H1 (cell line): ENCODE measurements around the gene HOXB9. TPM values are rescaled to one million over a fixed set of nuclear protein-coding genes. Genes with fewer than 3 reads are reported as not detected.

Experiments used
- CTCF ChIA-PET: fragments of 300-600 bp; sonication (Branson Sonifier 250); formaldehyde crosslinking; loops from one replicate; lab custom pipeline; 2021; ENCODE audit not compliant: partially characterized antibody; lab: Charles Lee
- POLR2A ChIA-PET: fragments of 300-600 bp; sonication (Branson Sonifier 250); formaldehyde crosslinking; loops from one replicate; lab custom pipeline; 2021; ENCODE audit warnings: inconsistent platforms; ENCODE audit not compliant: partially characterized antibody; lab: Charles Lee
- DNase-seq, 2 experiments: peaks; one replicate each; pipeline versions ENCODE4 v3.0.0 to v3.0.0-alpha.2; 2010 to 2022; ENCODE audit warnings: low spot score in 2 of 2, low read depth in 1 of 2, mixed read lengths in 1 of 2
- FAIRE-seq: peaks from 2 replicates; lab custom pipeline; 2011; peaks lifted over from hg19 to GRCh38; lab: Jason Lieb, UNC
- H2AFZ ChIP-seq: 2 replicates; pipeline ENCODE4 v1.8.1; 2012; ENCODE audit warnings: low read length, inconsistent platforms
- H2AK5ac ChIP-seq: 2 replicates; pipeline ENCODE4 v1.6.1; 2013; ENCODE audit warnings: low read depth, low read length
- H2BK120ac ChIP-seq: replicated peaks from 2 replicates; pipeline ENCODE3; 2013; ENCODE audit warnings: low read depth, low read length, inconsistent platforms
- H2BK12ac ChIP-seq: 2 replicates; pipeline ENCODE4 v1.6.1; 2013; ENCODE audit warnings: low read depth, low read length
- H2BK15ac ChIP-seq: 2 replicates; pipeline ENCODE4 v1.6.1; 2013; ENCODE audit warnings: low read length
- H2BK20ac ChIP-seq: 2 replicates; pipeline ENCODE4 v1.6.1; 2013; ENCODE audit warnings: low read length
- H2BK5ac ChIP-seq: 2 replicates; pipeline ENCODE4 v1.6.1; 2013; ENCODE audit warnings: low read depth, low read length
- H3K14ac ChIP-seq: 2 replicates; pipeline ENCODE4 v1.6.1; 2013; ENCODE audit warnings: inconsistent platforms; ENCODE audit not compliant: insufficient read length
- H3K18ac ChIP-seq: 2 replicates; pipeline ENCODE4 v1.6.1; 2013; ENCODE audit warnings: low read length; ENCODE audit errors: extremely low read depth
- H3K23ac ChIP-seq: 2 replicates; pipeline ENCODE4 v1.6.1; 2013; ENCODE audit warnings: inconsistent platforms; ENCODE audit not compliant: insufficient read length
- H3K23me2 ChIP-seq: 2 replicates; pipeline ENCODE4 v1.6.1; 2013; ENCODE audit warnings: low read depth, low read length
- H3K27ac ChIP-seq: 2 replicates; pipeline ENCODE4 v1.6.1; 2011; ENCODE audit warnings: low read depth, low read length, inconsistent platforms
- H3K27me3 ChIP-seq, 4 experiments: replicated peaks in 1 of 4; 1 replicate in 1 of 4; 2 replicates in 3 of 4; pipeline versions ENCODE4 v1.6.1 to v1.8.1; 2011 to 2013; ENCODE audit warnings: low read length in 3 of 4, mild to moderate bottlenecking in 3 of 4, inconsistent platforms in 2 of 4, mixed read lengths in 2 of 4, moderate library complexity in 1 of 4; ENCODE audit not compliant: control insufficient read depth in 3 of 4, insufficient read depth in 3 of 4; ENCODE audit errors: extremely low read depth in 1 of 4
- H3K36me3 ChIP-seq, 4 experiments: 2 replicates each; pipeline versions ENCODE4 v1.6.1 to v1.8.1; 2011 to 2013; ENCODE audit warnings: mild to moderate bottlenecking in 4 of 4, low read length in 3 of 4, moderate library complexity in 2 of 4, control low read depth in 1 of 4, inconsistent platforms in 1 of 4; ENCODE audit not compliant: insufficient read depth in 4 of 4, control insufficient read depth in 2 of 4
- H3K4ac ChIP-seq: replicated peaks from 2 replicates; pipeline ENCODE3; 2013; ENCODE audit warnings: low read length, low read depth, mixed read lengths, inconsistent platforms; ENCODE audit not compliant: insufficient read length
- H3K4me1 ChIP-seq, 4 experiments: replicated peaks in 1 of 4; 1 replicate in 1 of 4; 2 replicates in 3 of 4; pipeline versions ENCODE4 v1.6.1 to v1.8.1; 2011 to 2013; ENCODE audit warnings: low read length in 3 of 4, inconsistent platforms in 2 of 4, mixed read lengths in 1 of 4; ENCODE audit not compliant: insufficient read depth in 4 of 4, control insufficient read depth in 3 of 4
- H3K4me2 ChIP-seq, 2 experiments: 2 replicates each; pipeline versions ENCODE4 v1.6.1 to v1.8.1; 2011 to 2013; ENCODE audit warnings: low read depth in 2 of 2, low read length in 2 of 2, control low read depth in 1 of 2, inconsistent platforms in 1 of 2, mild to moderate bottlenecking in 1 of 2; ENCODE audit not compliant: insufficient read depth in 1 of 2
- H3K4me3 ChIP-seq, 4 experiments: fragments of 200-600, 300-600 bp in 1 of 4; sonication (generic), shearing (Covaris generic), sonication (Bioruptor Twin) in 1 of 4; 2 replicates each; pipeline versions ENCODE4 v1.5.1 to v1.8.1; 2011 to 2016; ENCODE audit warnings: low read length in 4 of 4, low read depth in 3 of 4, control low read depth in 2 of 4, inconsistent platforms in 2 of 4, mild to moderate bottlenecking in 2 of 4, mixed read lengths in 1 of 4, moderate library complexity in 1 of 4; ENCODE audit not compliant: insufficient read depth in 2 of 4; ENCODE audit errors: extremely low read depth in 1 of 4
- H3K56ac ChIP-seq: replicated peaks from 2 replicates; pipeline ENCODE3; 2013; ENCODE audit warnings: low read depth, mild to moderate bottlenecking, mixed read lengths, low read length, inconsistent platforms; ENCODE audit not compliant: insufficient read length
- H3K79me1 ChIP-seq: 2 replicates; pipeline ENCODE4 v1.6.1; 2013; ENCODE audit warnings: low read depth, low read length, control low read depth
- H3K79me2 ChIP-seq, 2 experiments: 2 replicates each; pipeline versions ENCODE4 v1.6.1 to v1.8.1; 2012 to 2013; ENCODE audit warnings: low read length in 2 of 2, mild to moderate bottlenecking in 2 of 2, inconsistent platforms in 1 of 2; ENCODE audit not compliant: insufficient read depth in 2 of 2, control insufficient read depth in 1 of 2
- H3K9ac ChIP-seq, 4 experiments: replicated peaks in 1 of 4; 1 replicate in 1 of 4; 2 replicates in 3 of 4; pipeline versions ENCODE4 v1.6.1 to v1.8.1; 2011 to 2013; ENCODE audit warnings: low read depth in 3 of 4, low read length in 3 of 4, control low read depth in 2 of 4, mild to moderate bottlenecking in 2 of 4, moderate library complexity in 2 of 4, inconsistent platforms in 1 of 4; ENCODE audit errors: extremely low read depth in 1 of 4
- H3K9me3 ChIP-seq, 2 experiments: 2 replicates each; pipeline versions ENCODE4 v1.6.1 to v1.8.1; 2012 to 2013; ENCODE audit warnings: mild to moderate bottlenecking in 2 of 2, moderate library complexity in 2 of 2, control low read depth in 1 of 2, inconsistent platforms in 1 of 2, low read depth in 1 of 2, low read length in 1 of 2, mixed read lengths in 1 of 2; ENCODE audit not compliant: insufficient read depth in 2 of 2
- H4K20me1 ChIP-seq, 2 experiments: replicated peaks in 1 of 2; 2 replicates each; pipeline versions ENCODE3 to v1.8.1; 2011 to 2013; ENCODE audit warnings: inconsistent platforms in 2 of 2, low read length in 2 of 2, mild to moderate bottlenecking in 1 of 2; ENCODE audit not compliant: insufficient read depth in 2 of 2, control insufficient read depth in 1 of 2
- H4K5ac ChIP-seq: 2 replicates; pipeline ENCODE4 v1.6.1; 2013; ENCODE audit warnings: low read length, low read depth, mixed read lengths, inconsistent platforms; ENCODE audit not compliant: insufficient read length
- H4K8ac ChIP-seq: 2 replicates; pipeline ENCODE4 v1.8.0; 2013; ENCODE audit warnings: mild to moderate bottlenecking, moderate library complexity, low read length, inconsistent platforms; ENCODE audit not compliant: insufficient read depth; ENCODE audit errors: extremely low read depth
- H4K91ac ChIP-seq: replicated peaks from 2 replicates; pipeline ENCODE3; 2013; ENCODE audit warnings: low read length, mixed read lengths, inconsistent platforms; ENCODE audit not compliant: insufficient read length
- CBX8 ChIP-seq: fragments of 300-800, 300-1000 bp; sonication (generic); IDR thresholded peaks from 2 replicates; pipeline ENCODE4 v1.7.1; 2016; ENCODE audit warnings: low read depth, low read length, borderline replicate concordance
- CHD1 ChIP-seq: IDR thresholded peaks from 2 replicates; pipeline ENCODE4 v1.6.1; 2012; ENCODE audit warnings: low read depth, low read length, improper control_type of control experiment
- E2F6 ChIP-seq: IDR thresholded peaks from 2 replicates; pipeline ENCODE4 v1.6.1; 2012; ENCODE audit warnings: inconsistent platforms
- EGR1 ChIP-seq: IDR thresholded peaks from 2 replicates; pipeline ENCODE4 v1.6.1; 2011; ENCODE audit warnings: low read depth, low read length, borderline replicate concordance
- EZH2 ChIP-seq: fragments of 200-600 bp; sonication (generic); IDR thresholded peaks from 2 replicates; pipeline ENCODE4 v1.7.1; 2012; ENCODE audit warnings: low read depth, mild to moderate bottlenecking, moderate library complexity, low read length, inconsistent platforms; ENCODE audit not compliant: severe bottlenecking
- KDM4A ChIP-seq: IDR thresholded peaks from one replicate; pipeline ENCODE4 v1.7.1; 2012; ENCODE audit warnings: low read depth, mild to moderate bottlenecking, moderate library complexity, low read length, inconsistent platforms; ENCODE audit not compliant: severe bottlenecking
- MAFK ChIP-seq: IDR thresholded peaks from 2 replicates; pipeline ENCODE4 v1.6.1; 2012; ENCODE audit warnings: low read depth, mild to moderate bottlenecking, improper control_type of control experiment, low read length
- RAD21 ChIP-seq, 2 experiments: IDR thresholded peaks in 1 of 2; conservative IDR thresholded peaks in 1 of 2; 2 replicates each; pipeline ENCODE4 v1.6.1; 2011; ENCODE audit warnings: low read depth in 2 of 2, low read length in 2 of 2, improper control_type of control experiment in 1 of 2, inconsistent platforms in 1 of 2, mild to moderate bottlenecking in 1 of 2, moderate library complexity in 1 of 2
- SIN3A ChIP-seq, 2 experiments: IDR thresholded peaks in 1 of 2; conservative IDR thresholded peaks in 1 of 2; 2 replicates each; pipeline ENCODE4 v1.6.1; 2011 to 2012; ENCODE audit warnings: low read length in 2 of 2, improper control_type of control experiment in 1 of 2, low read depth in 1 of 2, mild to moderate bottlenecking in 1 of 2
- WGBS, 2 experiments: shearing (Covaris generic) in 1 of 2; methylation state at CpG; one replicate each; pipeline versions ENCODE4 v1.1.6 to v1.1.7; 2013 to 2015; ENCODE audit warnings: low lambda C conversion rate in 2 of 2, mixed read lengths in 2 of 2, inconsistent platforms in 1 of 2, low coverage in 1 of 2, missing lambda C conversion rate in 1 of 2; ENCODE audit not compliant: insufficient replicate concordance in 2 of 2, insufficient coverage in 1 of 2, insufficient read length in 1 of 2; ENCODE audit errors: extremely low coverage in 1 of 2, missing lambda C conversion rate in 1 of 2; 5-methylcytosine and 5-hydroxymethylcytosine counted together
- polyA plus RNA-seq, 7 experiments: library from polyadenylated mRNA; depleted of rRNA in 3 of 7; stranded (reverse) in 5 of 7; unstranded in 2 of 7; fragments of >200 nt in 5 of 7; fragments of 200-250 nt in 2 of 7; gene quantifications; 1 replicate in 5 of 7; 2 replicates in 1 of 7; 4 replicates in 1 of 7; pipeline versions ENCODE4 v1.2.1 to v1.2.3, GENCODE V29; 2011 to 2013; ENCODE audit warnings: missing spikeins in 2 of 7, mixed read lengths in 2 of 7
- total RNA-seq: library from RNA; stranded (reverse); fragmentation: NEBNext Ultra II Directional; extraction: Animal tissue kit (Norgen Biotek cat#: 25700); gene quantifications from 2 replicates; pipeline ENCODE4 v1.2.1, GENCODE V29; 2021

The HOXB9 gene
- total and polyA plus RNA-seq, 2 of the 8 experiments (the other 6 are each of a cell fraction or from before 2014, with no cell fraction given) = not detected

DNA sequence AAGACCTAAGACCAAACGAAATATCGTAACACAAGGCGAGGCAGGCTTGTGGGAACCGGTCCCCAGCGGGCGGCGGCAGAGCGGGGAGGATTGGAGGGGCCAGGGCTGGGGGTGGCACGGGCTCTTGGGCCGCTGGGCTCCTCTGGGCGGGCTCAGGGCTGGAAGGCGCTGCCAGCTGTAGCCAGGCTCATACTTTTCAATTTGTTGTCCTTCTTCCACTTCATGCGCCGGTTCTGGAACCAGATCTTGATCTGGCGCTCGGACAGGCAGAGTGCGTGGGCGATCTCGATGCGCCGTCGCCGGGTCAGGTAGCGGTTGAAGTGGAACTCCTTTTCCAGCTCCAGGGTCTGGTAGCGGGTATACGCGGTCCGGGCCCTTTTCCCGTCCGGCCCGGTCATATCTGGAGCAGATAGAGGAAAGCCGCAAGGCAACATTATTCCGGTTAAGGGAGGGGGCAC, 34.1 kb downstream of the HOXB9 start:
- no peak overlapping the region for H2BK120ac ChIP-seq
- H3K9ac ChIP-seq = no peak overlapping the region
- H4K20me1 ChIP-seq = peaks cover 31 to 40% of the 10 kb centered on the region in 2 experiments
- TF ChIP-seq SIN3A (conservative IDR thresholded peaks at IDR 0.05 in 1 of 2, IDR thresholded peaks at IDR 0.05 in 1 of 2; ENCODE audit: low read depth in 1 of 2, low read length in 2 of 2) (no peak), EGR1 (0 out of 2 replicates have a peak, but pooled peaks have one; percentile 62), RAD21 (IDR thresholded peaks at IDR 0.05 in 1 of 2, conservative IDR thresholded peaks at IDR 0.05 in 1 of 2; ENCODE audit: low read depth in 2 of 2, low read length in 2 of 2) (no peak), CHD1 (no peak), KDM4A (no peak), E2F6 (no peak), CBX8 (no peak), MAFK (no peak), EZH2 (peak; percentile 32)

More for the DNA sequence above, 34.1 kb downstream of the HOXB9 start:
- CTCF ChIA-PET = interaction anchor here (0.9 to 7.0 kb wide), 17 partner anchors 23 to 364 kb away, joined by 3 to 53 read pairs (median 8); partner anchors contain the start of gene HOXB9
- Histone ChIP-seq H3K56ac (no peak overlapping the region), H2BK12ac (no peak overlapping the region), H2BK15ac (no peak overlapping the region), H4K8ac (no peak overlapping the region), H3K23ac (no peak overlapping the region), H2AK5ac (no peak overlapping the region), H4K5ac (no peak overlapping the region), H3K79me2 (no peaks in the 10 kb centered on the region), H3K36me3 (peaks cover 0 to 3% (median 0%) of the 10 kb centered on the region in 4 experiments; a peak in 1 of 8 replicates), H2AFZ (no peak overlapping the region), H3K27ac (no peak overlapping the region), H3K18ac (no peak overlapping the region), H3K79me1 (no peaks in the 10 kb centered on the region), H3K27me3 (peaks cover 95 to 100% (median 99%) of the 10 kb centered on the region in 4 experiments), H2BK5ac (no peak overlapping the region), H3K4me2 (no peak overlapping the region), H3K23me2 (no peaks in the 10 kb centered on the region; the same call in 1 of the 2 replicates), H3K9me3 (no peaks in the 10 kb centered on the region; a peak in 1 of 4 replicates), H3K4ac (no peak overlapping the region), H3K14ac (no peak overlapping the region), H4K91ac (no peak overlapping the region), H3K4me1 (peaks cover 0 to 11% (median 3%) of the 10 kb centered on the region in 4 experiments; a peak in 5 of 7 replicates), H2BK20ac (no peak overlapping the region), H3K4me3 (no peak overlapping the region)
- WGBS, 2 experiments = 13% methylated on average over 31 of the region's 33 CpGs; no CpG with 5 or more reads in 1 of the 2 experiments
- FAIRE-seq (no peak), DNase-seq (no peak)
- POLR2A ChIA-PET = interaction anchor here (1.3 kb wide), 1 partner anchor 259 kb away, joined by 3 read pairs; no protein-coding TSS in a partner anchor
